Small intestine (tissue), 7 donors: ENCODE results near the gene RBFOX1. TPM values are rescaled to one million over a fixed set of nuclear protein-coding genes. Genes with fewer than 3 reads are reported as not detected.
"Not testable (repeated sequence)": the region's sequence is repeated elsewhere in the genome, so short reads cannot be mapped to it uniquely, and the experiment has no call there.

Experiments
- DNase-seq, 2 donors: peaks; one replicate each; pipeline versions ENCODE4 v3.0.0 to v3.0.0-alpha.2; 2013
- FAIRE-seq: peaks from 2 replicates; lab custom pipeline; 2012; peaks lifted over from hg19 to GRCh38; lab: Jason Lieb, UNC
- H3K27ac ChIP-seq, 3 donors: one replicate each; pipeline ENCODE4 v1.5.1; 2013; ENCODE audit warnings: low read length in 2 of 3, mild to moderate bottlenecking in 2 of 3, control low read depth in 1 of 3, inconsistent platforms in 1 of 3, low read depth in 1 of 3, moderate library complexity in 1 of 3
- H3K27me3 ChIP-seq, 3 donors: one replicate each; pipeline ENCODE4 v1.6.1; 2013; ENCODE audit warnings: low read length in 3 of 3, inconsistent platforms in 1 of 3; ENCODE audit not compliant: control insufficient read depth in 3 of 3, insufficient read depth in 3 of 3
- H3K36me3 ChIP-seq, 3 donors: one replicate each; pipeline ENCODE4 v1.6.1; 2013; ENCODE audit warnings: low read length in 3 of 3, inconsistent platforms in 1 of 3, low read depth in 1 of 3, mild to moderate bottlenecking in 1 of 3, moderate library complexity in 1 of 3; ENCODE audit not compliant: control insufficient read depth in 3 of 3, insufficient read depth in 2 of 3
- H3K4me1 ChIP-seq, 3 donors: one replicate each; pipeline ENCODE4 v1.6.1; 2013; ENCODE audit warnings: low read length in 2 of 3, inconsistent platforms in 1 of 3, low read depth in 1 of 3, mild to moderate bottlenecking in 1 of 3, moderate library complexity in 1 of 3; ENCODE audit not compliant: control insufficient read depth in 3 of 3, insufficient read depth in 2 of 3
- H3K4me3 ChIP-seq, 3 donors: one replicate each; pipeline ENCODE4 v1.5.1; 2013; ENCODE audit warnings: low read length in 3 of 3, control low read depth in 1 of 3, inconsistent platforms in 1 of 3, low read depth in 1 of 3, mild to moderate bottlenecking in 1 of 3, moderate library complexity in 1 of 3
- H3K9me3 ChIP-seq, 2 donors: one replicate each; pipeline ENCODE4 v1.6.1; 2013; ENCODE audit warnings: low read depth in 1 of 2, low read length in 1 of 2; ENCODE audit not compliant: control insufficient read depth in 2 of 2, insufficient read depth in 1 of 2
- WGBS, 3 donors: extraction: QIAGEN DNeasy Blood & Tissue Kit; methylation state at CpG; one replicate each; pipeline ENCODE4 v1.1.7; 2013; 5-methylcytosine and 5-hydroxymethylcytosine counted together
- polyA plus RNA-seq, 4 donors: library from polyadenylated mRNA; stranded (reverse) in 3 of 4; unstranded in 1 of 4; fragments of 200-250 nt in 3 of 4; fragments of 120-200 nt in 1 of 4; gene quantifications; one replicate each; pipeline versions ENCODE4 v1.2.1 to v1.2.3, GENCODE V29; 2013
- donor health status: healthy with polysubstance abuse.
- donor health status: control.
- donor health status: control.
- donor health status: Bipolar disorder and iron deficiency.
- donor health status: healthy.

Gene RBFOX1
- polyA plus RNA-seq, 4 donors: 0.30 to 0.87 (median 0.54) TPM; not detected in 1

GRCh38 chr16:7492122-7492521 lies 159.5 kb downstream of the RBFOX1 start:
- Histone ChIP-seq H3K4me3 (no peak overlapping the region), H3K27me3 (no peaks in the 10 kb centered on the region), H3K36me3 (no peaks in the 10 kb centered on the region), H3K27ac (no peak overlapping the region), H3K9me3 (no peaks in the 10 kb centered on the region), H3K4me1 (no peaks in the 10 kb centered on the region)
- no peak for DNase-seq
- no peak for FAIRE-seq
- WGBS, 3 donors: 11 to 37% (median 30%) methylated on average over 1 of the region's 1 CpG

- no peak overlapping the region for H3K27ac ChIP-seq
- H3K4me1 ChIP-seq: no peaks in the 10 kb centered on the region
- no peak overlapping the region for H3K4me3 ChIP-seq
- no peak for FAIRE-seq
- WGBS, 3 donors: 67 to 86% (median 80%) methylated on average over 6 of the region's 6 CpGs
- no peaks in the 10 kb centered on the region for H3K36me3 ChIP-seq
- no peaks in the 10 kb centered on the region for H3K27me3 ChIP-seq
- no peaks in the 10 kb centered on the region for H3K9me3 ChIP-seq
- no peak for DNase-seq
Observed at GRCh38 chr16:7493133-7493532, 160.5 kb downstream of the RBFOX1 start.

DNA sequence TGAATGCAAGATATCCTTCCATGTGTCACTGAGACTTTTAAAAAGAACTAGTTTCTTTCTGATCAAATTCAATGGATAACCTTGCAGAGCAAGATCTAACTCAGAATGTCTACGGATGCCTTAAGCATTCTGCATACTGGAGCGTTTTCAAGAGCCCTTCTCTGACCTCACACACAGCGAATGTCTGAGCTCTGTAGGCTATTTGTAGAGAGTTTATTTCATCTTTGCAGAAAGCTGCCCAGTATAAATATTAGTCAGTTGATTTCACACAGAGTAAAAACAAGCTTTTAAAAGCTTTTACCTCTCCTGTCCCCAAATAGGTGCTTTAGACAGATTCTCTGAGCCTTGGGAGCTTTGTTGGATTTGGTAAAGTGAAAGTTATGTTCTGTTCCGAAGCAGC lies 165.0 kb downstream of the RBFOX1 start:
- H3K36me3 ChIP-seq: no peaks in the 10 kb centered on the region
- FAIRE-seq: no peak
- H3K27ac ChIP-seq: no peak overlapping the region
- H3K9me3 ChIP-seq: no peaks in the 10 kb centered on the region
- DNase-seq: no peak
- no peaks in the 10 kb centered on the region for H3K4me1 ChIP-seq
- H3K4me3 ChIP-seq: no peak overlapping the region
- no peaks in the 10 kb centered on the region for H3K27me3 ChIP-seq
- 68 to 79% (median 75%) methylated on average over 4 of the region's 4 CpGs for WGBS, 3 donors

GRCh38 chr16:7501868-7502267 lies 169.2 kb downstream of the RBFOX1 start:
- no peaks in the 10 kb centered on the region for H3K27me3 ChIP-seq
- 83 to 89% (median 84%) methylated on average over 5 of the region's 5 CpGs for WGBS, 3 donors
- DNase-seq (no peak), FAIRE-seq (no peak)
- H3K4me3 ChIP-seq: no peak overlapping the region
- no peaks in the 10 kb centered on the region for H3K36me3 ChIP-seq
- H3K27ac ChIP-seq: no peak overlapping the region
- no peaks in the 10 kb centered on the region for H3K9me3 ChIP-seq
- no peaks in the 10 kb centered on the region for H3K4me1 ChIP-seq

DNA sequence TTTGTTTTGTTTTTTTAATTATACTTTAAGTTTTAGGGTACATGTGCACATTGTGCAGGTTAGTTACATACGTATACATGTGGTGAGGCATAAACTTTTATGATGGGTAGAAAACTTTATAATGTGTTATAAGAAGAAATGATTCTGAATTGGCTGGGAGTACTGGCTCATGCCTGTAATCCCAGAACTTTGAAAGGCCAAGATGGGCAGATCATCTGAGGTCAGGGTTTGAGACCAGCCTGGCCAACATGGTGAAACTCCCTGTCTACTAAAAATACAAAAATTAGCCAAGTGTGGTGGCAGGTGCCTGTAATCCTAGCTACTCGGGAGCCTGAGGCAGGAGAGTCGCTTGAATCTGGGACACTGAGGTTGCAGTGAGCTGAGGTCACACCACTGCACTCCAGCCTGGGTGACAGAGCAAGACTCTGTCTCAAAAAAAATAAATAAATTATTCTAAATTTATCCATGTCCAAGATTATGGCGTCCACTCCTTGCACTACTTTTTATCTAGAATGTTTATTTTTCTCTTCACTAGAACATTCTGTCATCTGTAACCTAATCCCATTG lies 170.0 kb downstream of the RBFOX1 start:
- not testable (repeated sequence) for H3K4me1 ChIP-seq, H3K4me3 ChIP-seq, H3K27ac ChIP-seq, H3K9me3 ChIP-seq, H3K36me3 ChIP-seq, FAIRE-seq, H3K27me3 ChIP-seq, DNase-seq
- WGBS, 3 donors: 72 to 79% (median 78%) methylated on average over 4 of the region's 4 CpGs

GRCh38 chr16:7503666-7504065 lies 171.0 kb downstream of the RBFOX1 start:
- H3K4me3 ChIP-seq: no peak overlapping the region
- no peak for DNase-seq
- no peaks in the 10 kb centered on the region for H3K36me3 ChIP-seq
- no peak overlapping the region for H3K27ac ChIP-seq
- no peaks in the 10 kb centered on the region for H3K4me1 ChIP-seq
- 87 to 91% (median 90%) methylated on average over 3 of the region's 3 CpGs for WGBS, 3 donors
- no peak for FAIRE-seq
- no peaks in the 10 kb centered on the region for H3K27me3 ChIP-seq
- H3K9me3 ChIP-seq: no peaks in the 10 kb centered on the region

DNA sequence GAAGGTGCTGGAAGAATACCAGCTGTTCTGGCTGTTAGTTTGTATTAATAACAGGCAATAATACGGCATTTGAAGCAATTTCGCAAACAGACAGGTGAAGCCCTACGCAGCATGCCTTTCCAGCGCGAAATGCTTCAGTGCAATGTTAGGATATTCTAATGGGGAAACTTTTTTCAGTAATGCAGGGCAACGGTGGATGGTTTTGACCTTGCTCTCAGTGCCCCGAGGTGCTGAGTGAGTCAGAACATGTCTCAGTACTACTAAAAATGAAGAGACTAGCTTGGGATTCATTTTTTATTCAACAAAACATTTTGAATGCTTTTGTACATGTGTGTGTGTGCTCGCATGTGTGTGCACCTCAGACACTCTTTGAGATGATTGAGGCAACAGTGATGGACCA lies 172.2 kb downstream of the RBFOX1 start:
- DNase-seq (no peak), FAIRE-seq (no peak)
- H3K27ac ChIP-seq: no peak overlapping the region
- H3K4me3 ChIP-seq: no peak overlapping the region
- H3K36me3 ChIP-seq: no peaks in the 10 kb centered on the region
- H3K27me3 ChIP-seq: no peaks in the 10 kb centered on the region
- WGBS, 3 donors: 84 to 88% (median 87%) methylated on average over 8 of the region's 8 CpGs
- H3K4me1 ChIP-seq: no peaks in the 10 kb centered on the region
- no peaks in the 10 kb centered on the region for H3K9me3 ChIP-seq

DNA sequence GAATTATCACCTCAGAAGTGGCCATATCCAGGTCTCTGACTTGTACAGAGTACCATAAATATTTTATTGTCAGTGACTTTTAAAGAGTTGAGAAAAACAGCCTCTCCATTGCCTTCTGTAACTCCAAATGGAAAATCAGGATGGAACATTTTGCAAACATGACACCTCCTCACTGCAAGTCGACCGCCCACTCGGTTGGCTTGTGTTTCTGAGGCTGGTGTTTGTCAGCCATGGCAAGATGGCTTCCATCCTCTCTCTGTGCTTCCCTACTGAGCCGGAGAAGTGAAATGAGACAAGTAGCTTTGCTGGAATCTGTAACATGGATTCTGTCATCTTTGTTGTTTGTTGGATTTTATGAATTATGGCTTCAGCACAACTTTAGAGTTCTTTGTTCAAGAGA lies 172.8 kb downstream of the RBFOX1 start:
- Histone ChIP-seq H3K36me3 (no peaks in the 10 kb centered on the region), H3K27ac (no peak overlapping the region), H3K4me3 (no peak overlapping the region), H3K9me3 (no peaks in the 10 kb centered on the region), H3K27me3 (no peaks in the 10 kb centered on the region), H3K4me1 (no peaks in the 10 kb centered on the region)
- FAIRE-seq (no peak), DNase-seq (no peak)
- 81 to 90% (median 82%) methylated on average over 4 of the region's 4 CpGs for WGBS, 3 donors

- 71 to 85% (median 76%) methylated on average over 5 of the region's 5 CpGs for WGBS, 3 donors
- DNase-seq (no peak), FAIRE-seq (no peak)
- no peaks in the 10 kb centered on the region for H3K27me3 ChIP-seq
- H3K36me3 ChIP-seq: no peaks in the 10 kb centered on the region
- H3K9me3 ChIP-seq: no peaks in the 10 kb centered on the region
- H3K27ac ChIP-seq: no peak overlapping the region
- H3K4me3 ChIP-seq: no peak overlapping the region
- no peaks in the 10 kb centered on the region for H3K4me1 ChIP-seq
Observed at GRCh38 chr16:7506363-7506762, 173.7 kb downstream of the RBFOX1 start.
